GM10248 (cell line): ENCODE data around the gene FGF1.

ENCODE experiments used
- CTCF ChIA-PET: fragments of 300-600 bp; sonication (Branson Sonifier 250); formaldehyde crosslinking; extraction: SDS; loops from one replicate; lab custom pipeline; 2021; ENCODE audit warnings: antibody characterized with exemption; lab: Yijun Ruan, JAX
- POLR2A ChIA-PET: fragments of 350-650 bp; sonication (Branson Sonifier 250); formaldehyde crosslinking; extraction: SDS; loops from one replicate; lab custom pipeline; 2020; ENCODE audit warnings: antibody characterized with exemption; lab: Yijun Ruan, JAX
- DNase-seq: peaks from one replicate; pipeline ENCODE4 v3.0.0; 2012; ENCODE audit errors: extremely low spot score
- TF ChIP-seq, protein P1 (sequence below): IDR thresholded peaks from 2 replicates; pipeline ENCODE4 v1.5.1; 2012; ENCODE audit warnings: mild to moderate bottlenecking, low read depth; ENCODE audit errors: extremely low read depth, missing control alignments, control extremely low read depth

FGF1 gene

DNA sequence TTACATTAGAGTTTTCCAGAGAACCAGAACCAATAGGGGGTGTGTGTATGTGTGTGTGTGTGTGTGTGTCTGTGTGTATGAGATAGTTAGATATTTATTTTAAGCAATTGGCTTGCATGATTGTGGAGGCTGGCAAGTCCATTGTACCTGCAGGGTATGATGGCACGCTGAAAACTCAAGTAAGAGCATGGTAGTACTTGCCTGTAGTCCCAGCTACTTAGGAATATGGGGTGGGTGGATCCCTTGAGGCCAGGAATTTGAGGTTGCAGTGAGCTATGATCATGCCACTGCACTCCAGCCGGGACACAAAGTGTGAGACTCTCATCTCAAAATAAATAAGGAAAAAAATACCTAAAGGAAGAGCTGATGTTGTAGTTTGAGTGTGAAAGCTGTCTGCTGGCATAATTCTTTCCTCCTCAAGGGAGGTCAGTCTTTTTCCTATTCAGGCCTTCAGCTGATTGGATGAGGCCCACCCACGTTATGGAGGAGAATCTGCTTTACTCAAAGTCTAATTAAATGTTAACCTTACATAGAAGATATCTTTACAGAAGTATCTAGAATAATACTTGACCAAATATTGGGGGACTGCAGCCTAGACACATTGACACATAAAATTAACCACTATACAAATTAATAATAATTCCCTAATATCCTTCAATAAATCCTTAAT lies 107.6 kb downstream of the FGF1 start:
- POLR2A ChIA-PET, result no interaction called here
- CTCF ChIA-PET, result no interaction called here
- no peak for DNase-seq
- TF ChIP-seq, protein P1, sequence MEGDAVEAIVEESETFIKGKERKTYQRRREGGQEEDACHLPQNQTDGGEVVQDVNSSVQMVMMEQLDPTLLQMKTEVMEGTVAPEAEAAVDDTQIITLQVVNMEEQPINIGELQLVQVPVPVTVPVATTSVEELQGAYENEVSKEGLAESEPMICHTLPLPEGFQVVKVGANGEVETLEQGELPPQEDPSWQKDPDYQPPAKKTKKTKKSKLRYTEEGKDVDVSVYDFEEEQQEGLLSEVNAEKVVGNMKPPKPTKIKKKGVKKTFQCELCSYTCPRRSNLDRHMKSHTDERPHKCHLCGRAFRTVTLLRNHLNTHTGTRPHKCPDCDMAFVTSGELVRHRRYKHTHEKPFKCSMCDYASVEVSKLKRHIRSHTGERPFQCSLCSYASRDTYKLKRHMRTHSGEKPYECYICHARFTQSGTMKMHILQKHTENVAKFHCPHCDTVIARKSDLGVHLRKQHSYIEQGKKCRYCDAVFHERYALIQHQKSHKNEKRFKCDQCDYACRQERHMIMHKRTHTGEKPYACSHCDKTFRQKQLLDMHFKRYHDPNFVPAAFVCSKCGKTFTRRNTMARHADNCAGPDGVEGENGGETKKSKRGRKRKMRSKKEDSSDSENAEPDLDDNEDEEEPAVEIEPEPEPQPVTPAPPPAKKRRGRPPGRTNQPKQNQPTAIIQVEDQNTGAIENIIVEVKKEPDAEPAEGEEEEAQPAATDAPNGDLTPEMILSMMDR, result no peak

DNA sequence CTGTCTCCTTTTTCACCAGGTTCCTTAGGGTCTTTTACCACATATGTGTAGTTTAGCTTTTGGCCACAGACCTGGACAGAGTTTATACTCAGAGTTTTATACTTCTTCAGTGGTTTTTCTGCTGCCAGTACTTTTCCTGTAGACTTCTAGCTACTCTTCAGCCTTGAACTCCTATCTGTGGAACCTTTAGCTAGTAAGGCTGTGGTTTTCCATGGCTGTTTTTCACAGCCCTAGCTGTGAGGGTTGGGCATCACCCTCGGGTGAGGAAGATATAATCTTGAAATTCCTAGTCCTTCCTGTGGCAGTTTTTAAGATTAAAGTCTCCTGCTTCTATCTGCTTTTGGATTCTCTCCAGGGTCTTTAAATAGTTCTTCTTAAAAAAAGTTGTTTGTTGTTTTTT lies 109.1 kb downstream of the FGF1 start:
- POLR2A ChIA-PET, result no interaction called here

DNA sequence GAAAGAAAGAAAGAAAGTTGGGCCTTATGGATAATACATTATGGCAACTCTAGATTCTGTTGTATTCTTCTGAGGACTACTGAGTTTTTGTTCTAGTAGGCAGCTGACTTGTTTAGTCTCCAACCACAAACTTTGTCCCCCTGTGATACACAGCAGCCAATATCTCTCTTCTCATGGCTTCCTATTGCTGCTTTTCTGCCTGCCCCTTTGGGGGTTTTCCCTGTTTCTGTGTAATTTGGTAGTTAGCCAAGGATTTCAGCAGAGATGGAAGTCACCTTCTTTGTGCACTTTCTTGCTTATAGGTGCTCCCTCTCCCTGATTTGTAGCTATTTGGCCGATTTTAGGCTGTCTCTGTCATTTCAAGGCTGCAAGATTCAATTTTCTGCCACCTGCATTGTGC lies 109.6 kb downstream of the FGF1 start:
- CTCF ChIA-PET, result interaction anchor here (3.7 kb wide), 1 partner anchor 10 kb away, joined by 10 read pairs; no protein-coding TSS in a partner anchor
- POLR2A ChIA-PET, result no interaction called here
- TF ChIP-seq, protein P1, result no peak
- no peak for DNase-seq

More for the DNA sequence above, 109.1 kb downstream of the FGF1 start:
- no peak for DNase-seq
- TF ChIP-seq, protein P1, result no peak
- CTCF ChIA-PET, result interaction anchor here (3.7 kb wide), 1 partner anchor 9 kb away, joined by 10 read pairs; no protein-coding TSS in a partner anchor

- ChIA-PET CTCF (interaction anchor here (0.8 kb wide), 1 partner anchor 128 kb away, joined by 3 read pairs; no protein-coding TSS in a partner anchor), POLR2A (no interaction called here)
- no peak for DNase-seq
- TF ChIP-seq, protein P1, result no peak
These were observed 113.9 kb downstream of the FGF1 start for GRCh38 chr5:142572006-142572405.

GRCh38 chr5:142571371-142571770 lies 114.5 kb downstream of the FGF1 start:
- ChIA-PET POLR2A (no interaction called here), CTCF (interaction anchor here (0.8 kb wide), 1 partner anchor 128 kb away, joined by 3 read pairs; no protein-coding TSS in a partner anchor)
- TF ChIP-seq, protein P1, result no peak
- no peak for DNase-seq

DNA sequence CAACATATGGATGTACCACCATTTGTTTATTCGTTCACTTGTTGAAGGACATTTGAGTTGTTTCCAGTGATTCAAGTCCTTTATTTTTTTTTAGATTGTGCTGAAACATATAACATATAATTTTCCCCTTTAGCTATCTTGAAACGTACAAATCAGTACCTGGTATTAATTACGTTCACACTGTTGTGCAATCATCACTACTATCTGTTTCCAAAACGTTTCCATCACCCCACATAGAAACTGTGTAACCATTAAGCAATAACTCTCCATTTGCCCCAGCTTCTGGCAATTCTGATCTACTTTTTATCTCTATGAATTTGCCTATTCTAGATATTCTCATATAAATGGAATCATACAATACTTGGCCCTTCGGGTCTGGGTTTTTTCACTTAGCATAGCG lies 116.0 kb downstream of the FGF1 start:
- POLR2A ChIA-PET, result no interaction called here
- no peak for DNase-seq
- TF ChIP-seq, protein P1, result no peak
- CTCF ChIA-PET, result interaction anchor here (1.4 kb wide), 1 partner anchor 14 kb away, joined by 3 read pairs; no protein-coding TSS in a partner anchor
